T-helper 1 cell (primary cell): ENCODE measurements around the gene XYLB.

Experiments used
- DNase-seq, 5 donors: peaks; one replicate each; pipeline ENCODE4 v3.0.0-alpha.2; 2012 to 2020

Gene XYLB

GRCh38 chr3:38325256-38325655 lies 21.3 kb upstream of the XYLB start:
- no peak for DNase-seq

DNA sequence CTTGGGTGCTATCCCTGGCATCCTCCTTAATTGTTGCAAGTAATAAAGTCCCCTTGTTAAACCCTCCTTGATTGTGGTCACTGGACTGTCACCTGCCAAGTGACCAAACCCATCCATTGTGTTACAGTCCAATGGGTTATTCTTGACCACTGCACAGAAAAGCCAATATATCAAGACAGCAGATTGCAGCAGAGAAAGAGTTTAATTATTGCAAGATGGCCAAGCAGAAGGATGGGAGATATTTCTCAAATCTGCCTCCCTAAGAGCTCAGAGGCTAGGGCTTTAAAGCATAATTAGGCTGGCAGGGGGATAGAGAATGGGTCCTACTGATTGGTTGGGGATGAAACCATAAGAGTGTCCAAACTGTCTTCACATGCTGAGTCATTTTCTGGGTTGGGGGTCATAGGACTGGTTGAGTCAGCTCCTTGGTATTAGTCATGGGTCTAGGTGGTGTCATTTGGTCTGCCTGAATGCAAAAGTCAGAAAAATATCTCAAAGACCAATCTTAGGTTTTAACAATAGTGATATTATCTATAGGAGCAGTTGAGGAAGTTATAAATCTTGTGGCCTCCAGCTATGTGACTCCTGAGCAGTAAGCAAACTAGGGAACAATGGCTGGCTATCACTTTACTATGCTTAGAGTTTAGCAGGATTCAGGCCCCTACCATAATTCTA lies 19.1 kb upstream of the XYLB start:
- DNase-seq: peak in 1 of 5 donors; percentile 23

DNA sequence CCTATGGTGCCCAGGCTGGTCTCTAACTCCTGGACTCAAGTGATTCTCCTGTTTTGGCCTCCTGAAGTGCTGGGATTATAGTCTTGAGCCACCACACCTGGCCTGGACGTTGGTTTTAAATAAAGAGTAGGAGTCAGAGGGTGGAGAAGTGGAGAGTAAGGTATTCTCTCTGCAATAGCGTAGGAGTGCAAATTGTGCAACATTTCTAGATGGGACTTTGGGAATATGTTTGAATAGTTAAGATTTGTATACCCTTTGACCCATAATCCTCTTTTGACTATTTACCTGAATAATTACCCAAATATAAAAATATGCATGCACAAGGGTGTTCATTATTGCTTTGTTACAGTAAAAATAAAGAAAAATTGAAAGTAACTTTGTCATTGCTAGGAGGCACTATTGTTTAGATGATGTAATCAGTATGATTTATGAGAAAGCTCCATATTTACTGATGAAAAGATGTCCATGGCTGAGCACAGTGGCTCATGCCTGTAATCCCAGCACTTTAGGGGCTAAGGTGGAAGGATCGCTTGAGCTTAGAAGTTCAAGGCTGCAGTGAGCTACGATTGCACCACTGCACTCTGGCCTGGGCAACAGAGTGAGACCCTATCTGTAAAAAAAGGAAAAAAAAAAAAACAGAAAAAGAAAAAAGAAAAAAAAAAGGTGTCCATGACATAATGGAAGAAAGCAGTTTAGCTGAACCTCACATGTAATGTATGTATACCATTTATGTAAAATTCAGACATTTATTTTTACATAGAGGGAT lies 15.1 kb upstream of the XYLB start:
- DNase-seq: no peak

- DNase-seq: no peak
Observed at GRCh38 chr3:38332201-38332600, 14.4 kb upstream of the XYLB start.

DNA sequence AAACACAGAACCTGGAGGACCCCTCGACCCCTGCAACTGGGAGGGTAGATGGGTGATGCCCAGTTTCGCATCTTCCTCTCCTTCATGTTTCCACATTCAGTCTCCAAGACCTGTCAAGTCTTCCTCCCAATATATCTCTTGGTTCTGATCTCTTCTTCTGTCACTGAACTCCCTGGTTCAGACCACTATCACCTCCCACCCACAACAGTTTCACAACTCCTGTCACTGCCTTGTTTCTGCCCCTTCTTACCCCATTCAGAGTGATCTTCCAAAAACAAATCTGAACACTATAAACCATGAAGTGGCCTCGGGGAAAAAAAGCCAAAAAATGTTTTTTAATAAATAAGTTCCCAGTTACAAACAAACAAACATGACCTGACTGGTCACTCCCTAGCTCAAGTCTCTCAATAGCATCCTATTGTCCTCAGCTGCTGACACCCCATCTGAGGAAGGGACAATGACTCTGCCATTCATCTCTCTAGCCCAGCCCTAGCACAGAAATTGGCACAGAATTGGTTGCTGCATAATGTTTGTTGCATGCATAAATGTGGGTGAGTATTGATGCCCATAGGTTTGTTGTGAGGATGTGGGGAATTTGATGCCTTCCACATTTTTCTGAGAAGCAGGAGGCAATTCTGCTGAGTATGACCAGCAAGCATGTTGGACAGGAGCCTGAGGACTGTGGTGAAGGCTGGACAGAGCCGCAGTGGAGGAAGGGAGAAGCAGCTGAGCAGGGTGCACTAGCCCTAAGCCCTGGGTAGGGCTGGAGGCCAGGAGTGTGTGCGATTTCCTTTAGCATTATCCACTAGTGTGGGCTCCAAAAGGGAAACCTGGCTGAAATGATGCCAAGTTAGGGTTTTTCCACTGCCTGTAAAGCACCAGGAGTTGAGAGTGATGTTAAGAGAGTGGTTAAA lies 12.2 kb upstream of the XYLB start:
- DNase-seq: no peak

DNA sequence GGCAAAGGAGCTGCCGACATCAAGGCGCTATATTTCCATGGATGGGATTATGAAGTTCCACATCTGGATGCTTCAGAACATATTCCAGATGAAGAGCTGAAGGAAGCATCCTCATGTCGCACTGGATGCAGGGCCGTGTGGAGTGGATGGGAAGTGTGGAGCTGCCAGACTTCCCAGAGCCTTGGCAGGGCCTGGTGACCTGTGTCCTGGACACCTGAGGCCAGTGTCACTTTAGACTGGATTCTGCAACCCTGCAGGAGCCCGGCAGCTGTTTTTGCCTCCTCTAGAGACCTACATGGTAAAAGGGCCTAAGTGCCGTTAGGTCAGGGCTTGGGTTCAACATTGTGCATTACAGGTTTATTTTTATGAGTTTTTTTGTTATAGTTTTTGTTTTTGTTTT lies 11.3 kb upstream of the XYLB start:
- DNase-seq: no peak

- DNase-seq: no peak
Observed at GRCh38 chr3:38337703-38338102, 8.9 kb upstream of the XYLB start.

GRCh38 chr3:38343797-38344594 lies 2.6 kb upstream of the XYLB start:
- DNase-seq: no peak

DNA sequence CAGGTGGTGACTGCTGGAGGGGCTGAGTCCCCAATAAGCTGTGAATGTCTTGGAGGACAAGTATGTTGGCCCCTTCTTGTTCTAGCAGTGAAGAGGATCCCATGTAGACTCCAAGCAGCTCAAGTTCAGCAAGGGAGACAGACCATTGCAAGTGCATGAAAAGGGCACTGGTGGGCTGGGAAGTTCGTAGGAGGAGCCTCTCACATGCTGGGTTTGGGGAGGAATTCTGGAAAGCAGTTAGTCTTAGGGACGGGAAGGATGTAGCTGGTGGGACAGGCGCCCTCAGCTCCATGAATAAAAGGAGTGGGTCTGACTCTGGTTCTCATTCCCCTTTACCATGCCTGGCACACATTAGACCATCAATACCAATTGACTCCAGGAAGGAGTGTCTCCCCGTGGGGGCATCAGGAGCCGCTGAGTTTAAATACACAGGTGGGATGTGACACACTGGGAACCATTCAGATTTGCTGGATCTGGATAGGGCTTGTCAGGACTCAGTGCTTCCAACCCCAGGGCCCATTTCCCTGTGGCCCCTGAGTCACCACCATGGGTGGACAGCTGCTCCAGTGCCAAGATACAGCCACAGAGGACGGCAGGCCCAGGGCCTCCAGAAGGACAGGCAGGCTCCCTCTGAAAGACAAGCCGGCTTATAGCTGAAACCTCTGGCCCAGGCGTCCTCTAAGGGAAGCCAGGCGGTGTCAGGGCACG lies 552 bp upstream of the XYLB start:
- DNase-seq: no peak

- no peak for DNase-seq
Observed at GRCh38 chr3:38347421-38348200, 1.0 kb downstream of the XYLB start.

GRCh38 chr3:38348903-38349302 lies 2.3 kb downstream of the XYLB start:
- DNase-seq: no peak

- DNase-seq: no peak
Observed at GRCh38 chr3:38349684-38350359, 3.2 kb downstream of the XYLB start.

DNA sequence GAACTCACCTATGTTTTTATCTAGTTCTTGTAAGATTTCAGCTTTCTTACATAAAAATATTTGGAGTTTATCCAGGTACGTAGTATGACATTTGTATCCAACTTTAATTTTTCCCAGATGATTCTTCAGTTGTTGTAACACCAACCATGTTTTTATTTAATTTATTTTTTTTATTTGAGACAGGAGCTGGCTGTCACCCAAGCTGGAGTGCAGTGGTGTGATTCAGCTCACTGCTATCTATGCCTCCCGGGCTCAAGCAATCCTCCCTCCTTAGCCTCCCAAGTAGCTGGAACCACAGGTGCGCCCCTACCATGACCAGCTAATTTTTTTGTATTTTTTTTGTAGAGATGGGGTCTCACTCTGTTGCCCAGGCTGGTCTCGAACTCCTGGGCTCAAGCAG lies 6.6 kb downstream of the XYLB start:
- DNase-seq: no peak

DNA sequence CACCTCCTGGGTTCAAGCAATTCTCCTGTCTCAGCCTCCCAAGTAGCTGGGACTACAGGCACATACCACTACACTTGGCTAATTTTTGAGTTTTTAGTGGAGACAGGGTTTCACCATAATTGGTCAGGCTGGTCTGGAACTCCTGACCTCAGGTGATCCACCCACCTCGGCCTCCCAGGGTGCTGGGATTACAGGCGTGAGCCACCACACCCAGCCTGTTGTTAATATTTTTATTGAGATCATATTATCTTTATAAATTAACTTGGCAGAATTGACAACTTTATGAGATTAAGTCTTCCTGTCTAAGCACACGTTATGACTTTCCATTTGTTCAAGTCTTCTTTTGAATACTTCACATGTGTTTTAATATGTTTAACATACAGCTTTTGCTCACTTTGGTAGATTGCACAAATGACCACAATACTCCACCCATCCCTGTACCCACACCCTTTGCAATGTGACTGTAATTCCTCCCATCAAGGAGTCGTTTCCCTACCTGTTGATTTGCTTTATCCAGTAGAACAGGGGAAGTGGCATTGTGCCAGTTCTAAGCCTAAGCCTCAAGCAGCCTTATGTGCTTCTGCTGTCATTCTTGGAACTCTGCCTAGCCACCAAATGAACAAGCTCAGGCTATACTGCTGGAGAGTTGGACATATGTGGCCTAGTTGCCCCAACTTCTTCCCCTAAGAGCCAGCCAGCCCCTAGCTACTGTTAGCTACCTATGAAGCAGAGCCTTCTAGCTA lies 8.2 kb downstream of the XYLB start:
- DNase-seq: no peak

DNA sequence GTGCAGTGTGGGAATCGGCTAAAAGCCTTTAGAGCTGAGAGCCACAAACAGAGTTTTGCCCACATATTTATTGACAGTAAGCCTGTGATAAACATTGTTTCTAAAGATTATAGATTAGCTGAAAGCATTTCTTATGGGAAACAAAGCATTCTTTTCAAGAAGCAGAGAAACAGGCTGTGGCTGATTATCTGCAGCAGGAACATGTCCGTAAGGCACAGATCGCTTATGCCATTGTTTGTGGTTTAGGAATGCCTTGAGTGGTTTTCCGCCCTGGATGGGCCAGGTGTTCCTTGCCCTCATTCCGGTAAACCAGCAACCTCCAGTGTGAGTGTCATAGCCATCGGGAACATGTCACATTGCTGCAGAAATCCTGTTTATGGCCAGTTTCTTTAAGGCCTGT lies 12.5 kb downstream of the XYLB start:
- no peak for DNase-seq

DNA sequence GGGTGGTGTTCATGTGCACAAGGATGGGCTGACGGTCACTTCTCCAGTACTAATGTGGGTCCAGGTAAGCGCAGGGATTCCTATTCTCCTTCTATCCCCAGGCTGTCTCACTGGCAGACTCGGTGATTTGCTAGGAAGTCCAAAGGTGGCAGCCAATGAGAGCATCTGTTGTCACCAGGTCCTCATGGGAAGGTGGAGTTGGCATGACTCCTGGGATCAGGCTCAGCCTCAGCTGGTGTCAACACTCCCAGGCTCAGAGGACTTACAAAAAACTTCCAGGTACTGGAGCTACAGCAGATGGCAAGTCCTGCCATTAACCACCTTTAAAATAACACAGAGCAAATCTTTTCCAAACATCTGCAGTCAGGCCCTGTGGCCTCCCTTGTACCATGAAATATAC lies 13.8 kb downstream of the XYLB start:
- no peak for DNase-seq

DNA sequence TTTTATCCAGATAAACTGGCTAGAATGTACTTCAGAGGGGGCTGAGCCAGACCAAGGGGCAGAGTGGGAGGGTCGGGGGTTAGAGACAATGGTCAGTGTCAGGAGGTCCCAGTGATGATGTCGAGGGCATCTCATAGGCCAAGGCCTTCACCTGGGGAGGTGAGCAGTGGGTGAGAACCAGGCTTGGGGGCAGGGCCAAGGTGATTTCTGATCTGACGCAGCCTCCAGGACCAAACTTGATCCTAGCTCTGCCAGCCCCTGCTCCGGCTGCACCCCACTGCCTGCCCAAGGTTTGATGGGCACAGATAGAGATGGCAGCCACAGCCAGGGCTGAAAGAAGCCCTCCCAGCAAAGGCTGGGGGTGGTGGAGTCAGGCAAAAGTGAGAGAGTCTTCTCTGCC lies 14.9 kb downstream of the XYLB start:
- no peak for DNase-seq

DNA sequence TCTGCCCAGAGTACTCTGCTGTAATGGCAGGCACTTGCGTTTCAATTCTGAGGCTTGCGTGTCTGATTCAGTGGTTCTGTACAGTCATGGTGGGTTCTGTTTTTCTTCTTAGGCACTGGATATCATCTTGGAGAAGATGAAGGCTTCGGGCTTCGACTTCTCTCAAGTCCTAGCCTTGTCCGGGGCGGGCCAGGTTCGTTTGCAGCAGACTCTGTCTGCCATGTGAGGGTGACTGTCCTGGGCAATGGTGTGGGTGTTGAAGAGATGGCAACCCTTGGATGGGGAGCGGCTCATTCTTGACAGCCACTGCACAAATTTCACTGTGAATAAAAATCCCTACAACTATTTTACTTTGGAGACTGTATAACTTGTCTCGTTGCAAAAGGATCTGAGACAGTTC lies 16.2 kb downstream of the XYLB start:
- no peak for DNase-seq

DNA sequence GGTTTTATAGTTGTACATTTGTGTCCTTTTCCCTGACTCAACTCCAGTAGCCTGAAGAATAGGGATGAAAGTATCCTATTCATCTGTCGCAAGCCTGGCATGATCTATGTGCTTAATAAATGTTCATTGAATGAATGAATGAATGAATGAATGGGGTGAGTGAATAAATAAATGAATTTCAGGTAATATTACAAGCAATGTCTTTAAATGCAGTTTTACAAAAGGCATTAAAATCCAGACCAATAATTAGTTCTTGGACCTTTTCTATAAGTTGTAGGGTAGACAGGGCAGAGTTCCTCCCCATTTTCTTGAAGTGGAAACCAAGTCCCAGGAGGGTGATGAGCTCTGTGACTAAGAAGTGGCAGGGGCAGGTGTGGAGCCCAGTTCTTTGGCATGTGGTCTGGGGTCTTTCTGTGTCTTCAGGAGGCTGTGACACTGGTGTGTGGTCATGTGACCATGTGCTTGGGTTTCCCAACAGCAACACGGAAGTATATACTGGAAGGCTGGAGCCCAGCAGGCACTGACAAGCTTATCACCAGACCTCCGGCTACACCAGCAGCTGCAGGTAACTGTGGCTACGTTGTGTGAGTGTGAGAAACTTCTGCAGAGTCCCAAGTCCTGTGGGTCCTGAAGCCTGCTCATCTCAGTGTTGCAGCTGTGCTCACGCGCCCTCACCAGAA lies 18.3 kb downstream of the XYLB start:
- no peak for DNase-seq
